ENCODE measurements around the gene TTL.
"Not testable (repeated sequence)": the region's sequence is repeated elsewhere in the genome, so short reads cannot be mapped to it uniquely, and the experiment has no call there.

Gene TTL

DNA sequence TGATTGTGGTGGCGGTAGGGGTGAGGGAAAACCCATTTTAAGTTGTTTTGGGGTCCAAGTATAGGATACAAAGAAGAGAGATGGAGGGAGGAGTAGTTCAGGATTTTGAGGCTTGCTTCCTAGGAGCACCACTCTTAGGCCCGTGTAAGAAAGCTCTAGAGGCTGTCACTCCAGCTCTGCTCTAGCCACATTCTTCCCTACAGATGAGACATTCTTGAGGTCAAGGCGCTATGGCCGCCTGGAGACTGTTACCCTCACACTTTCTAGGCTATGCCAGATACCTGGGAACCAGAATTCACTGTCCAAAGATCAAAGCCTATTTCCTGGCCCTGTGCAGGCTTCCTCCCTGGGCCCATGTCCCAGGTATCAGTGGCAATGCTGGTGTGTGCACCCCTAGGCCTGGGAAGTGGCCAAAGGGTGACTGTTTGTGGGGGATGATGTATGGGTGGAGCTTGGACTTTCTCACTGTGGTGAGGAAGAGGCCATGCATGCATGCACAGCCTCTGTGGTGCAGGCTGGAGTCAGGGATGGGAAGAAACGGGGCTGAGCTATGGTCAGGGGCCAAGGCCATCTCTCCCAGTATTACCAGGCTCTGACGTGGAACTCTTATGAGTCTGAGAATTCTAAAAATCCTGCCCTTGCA is 7.0 kb upstream of the TTL start:
- DNase-seq (ENCODE audit: low spot score): no peak

DNA sequence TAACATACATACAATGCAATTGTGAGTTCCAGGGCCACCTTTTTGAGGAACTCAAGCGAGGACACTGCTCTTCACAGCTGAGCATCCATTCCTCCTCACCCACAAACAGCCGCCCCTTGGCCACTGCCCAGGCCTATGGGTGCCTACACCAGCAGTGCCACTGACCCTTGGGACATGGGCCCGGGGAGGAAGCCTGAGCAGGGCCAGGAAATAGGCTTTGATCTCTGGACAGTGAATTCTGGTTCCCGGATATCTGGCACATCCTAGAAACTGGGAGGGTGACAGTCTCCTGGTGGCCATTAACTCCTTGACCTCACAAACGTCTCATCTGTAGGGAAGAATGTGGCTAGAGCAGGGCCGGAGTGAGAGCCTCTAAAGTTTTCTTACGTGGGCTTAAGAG is 5.5 kb upstream of the TTL start:
- no peak for DNase-seq (ENCODE audit: low spot score)

DNA sequence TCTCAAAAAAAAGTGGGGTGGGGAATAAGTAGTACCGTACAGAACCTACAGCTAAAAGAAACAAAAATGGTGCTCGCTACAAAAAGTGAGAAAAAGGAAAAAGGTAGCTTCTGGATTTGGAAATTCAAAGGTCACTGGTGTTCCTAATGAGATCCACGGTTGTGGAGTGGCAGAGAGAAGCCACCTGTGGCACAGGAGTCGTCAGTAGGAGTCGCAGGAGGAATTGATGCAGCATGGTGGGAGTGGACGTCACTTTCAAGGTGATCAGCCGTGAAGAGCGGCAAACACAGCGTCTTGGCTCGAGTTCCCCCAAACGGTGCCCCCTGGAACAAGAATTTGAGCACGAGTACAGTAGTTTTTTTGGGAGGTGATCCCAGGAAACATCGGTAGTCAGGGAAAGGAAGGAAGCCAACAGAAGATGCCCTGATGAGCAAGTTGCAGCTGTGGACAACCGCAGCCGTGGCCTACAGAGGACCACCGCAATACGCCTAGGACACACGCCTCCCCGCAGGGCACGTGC is 1.4 kb upstream of the TTL start:
- DNase-seq (ENCODE audit: low spot score): no peak

DNA sequence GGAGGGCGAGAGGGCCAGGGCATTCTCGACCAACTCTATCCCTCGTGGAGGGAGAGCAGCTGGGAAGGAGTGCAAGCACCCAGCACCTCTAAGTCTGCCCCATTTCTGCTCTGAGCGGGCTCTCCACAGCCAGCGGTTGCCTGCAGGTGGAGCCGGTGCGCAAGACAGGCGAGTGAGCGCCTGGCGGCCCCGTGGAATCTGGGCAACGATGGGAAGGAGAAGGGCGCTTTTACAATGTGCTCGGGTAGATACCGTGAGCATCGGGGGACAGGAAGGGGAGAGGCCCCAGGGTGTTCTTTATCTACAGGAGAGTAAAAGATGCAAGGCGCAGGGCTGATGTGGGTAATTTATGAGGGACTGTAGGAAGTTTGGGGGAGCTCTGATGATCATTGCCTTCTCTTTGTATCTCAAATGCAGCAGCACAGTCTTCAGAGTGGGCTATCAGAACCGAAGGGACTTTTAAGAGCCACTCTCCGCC is 867 bp upstream of the TTL start:
- DNase-seq (ENCODE audit: low spot score): peak; percentile 89

DNA sequence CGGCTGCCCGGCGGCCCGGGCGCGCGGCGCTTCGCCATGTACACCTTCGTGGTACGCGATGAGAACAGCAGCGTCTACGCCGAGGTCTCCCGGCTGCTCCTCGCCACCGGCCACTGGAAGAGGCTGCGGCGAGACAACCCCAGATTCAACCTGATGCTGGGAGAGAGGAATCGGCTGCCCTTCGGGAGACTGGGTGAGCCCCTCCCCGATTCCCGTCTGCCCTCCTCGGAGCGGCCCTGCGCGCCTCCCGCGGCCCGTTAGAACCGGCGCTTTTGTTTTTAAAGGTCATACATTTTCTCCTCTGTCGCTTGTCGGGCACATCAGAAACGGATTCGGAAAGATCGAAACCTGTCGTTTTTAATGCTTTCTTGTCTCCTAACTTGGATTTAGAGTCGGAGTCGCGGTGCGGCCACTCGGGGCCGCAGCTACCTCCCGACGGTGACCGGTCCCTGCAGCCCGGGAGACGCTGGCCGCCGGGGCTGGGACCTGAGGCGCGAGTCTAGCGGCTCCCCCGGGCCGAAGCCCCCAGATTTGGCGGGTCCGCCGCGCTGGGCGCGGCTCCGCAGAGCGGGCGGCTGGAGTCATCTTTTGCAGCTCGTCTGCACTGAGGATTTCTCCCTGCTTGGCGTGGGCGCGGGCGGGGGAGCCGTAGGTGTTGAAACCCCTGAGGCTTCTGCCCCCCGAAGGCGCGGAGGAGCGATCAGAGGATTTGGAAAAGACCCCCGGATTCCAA is 519 bp downstream of the TTL start:
- peak; percentile 65 for DNase-seq (ENCODE audit: low spot score)

DNA sequence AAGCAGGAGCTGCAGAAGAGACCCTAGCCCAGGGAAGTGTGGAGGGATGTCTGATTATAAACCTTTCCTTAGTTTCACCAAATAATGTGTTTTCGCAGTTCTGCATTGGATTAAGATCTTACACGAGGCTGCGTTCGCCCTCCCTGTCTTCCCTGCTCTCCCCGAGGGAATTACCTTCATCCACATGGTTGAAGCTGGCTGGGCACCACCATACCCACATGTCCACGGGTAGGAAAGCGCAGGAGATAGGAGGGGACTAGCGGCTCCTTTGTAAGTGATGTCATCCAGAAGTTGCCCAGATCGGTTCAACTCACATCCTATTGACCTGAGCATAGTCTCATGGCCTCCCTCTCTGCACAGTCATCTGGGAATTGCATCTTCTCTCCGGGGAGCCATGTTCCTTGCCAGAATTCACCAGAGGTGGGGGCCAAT is 1.1 kb downstream of the TTL start:
- DNase-seq (ENCODE audit: low spot score): peak; percentile 70

DNA sequence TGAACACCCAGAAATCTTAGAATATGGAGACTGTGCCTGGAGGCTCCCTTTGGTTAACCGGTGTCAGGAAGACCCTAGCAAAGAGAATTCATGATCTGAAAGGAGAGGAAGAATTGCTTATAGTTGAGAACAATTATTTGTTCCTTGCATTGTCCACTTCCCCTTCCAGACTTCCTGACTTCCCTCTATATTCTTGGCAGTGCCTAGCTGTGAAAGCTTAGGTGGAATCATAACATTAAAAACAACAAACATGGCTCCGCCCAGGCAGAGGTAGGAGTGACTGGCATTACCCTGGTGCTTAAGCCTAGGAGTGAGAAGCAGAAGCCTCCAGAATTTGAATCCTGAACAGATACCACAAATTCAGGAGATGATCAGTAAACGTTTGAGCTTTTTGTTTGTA is 1.9 kb downstream of the TTL start:
- DNase-seq (ENCODE audit: low spot score): no peak

DNA sequence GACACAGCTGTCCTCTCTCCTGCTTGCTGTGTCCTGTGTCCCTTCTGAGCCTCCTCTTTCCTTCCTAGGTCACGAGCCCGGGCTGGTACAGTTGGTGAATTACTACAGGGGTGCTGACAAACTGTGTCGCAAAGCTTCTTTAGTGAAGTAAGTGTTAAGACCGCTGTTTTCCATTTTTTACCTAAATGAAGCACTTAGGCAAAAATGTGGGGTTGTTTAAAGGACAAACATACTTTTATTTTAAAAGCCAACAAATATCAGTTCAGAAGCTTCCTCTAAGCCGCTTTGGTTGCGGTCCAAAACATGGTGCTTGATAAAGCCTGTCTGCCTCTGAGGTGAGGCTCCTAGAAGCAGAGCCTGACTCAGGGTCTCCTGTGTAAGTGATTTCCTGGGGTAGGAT is 3.9 kb downstream of the TTL start:
- DNase-seq (ENCODE audit: low spot score): no peak

DNA sequence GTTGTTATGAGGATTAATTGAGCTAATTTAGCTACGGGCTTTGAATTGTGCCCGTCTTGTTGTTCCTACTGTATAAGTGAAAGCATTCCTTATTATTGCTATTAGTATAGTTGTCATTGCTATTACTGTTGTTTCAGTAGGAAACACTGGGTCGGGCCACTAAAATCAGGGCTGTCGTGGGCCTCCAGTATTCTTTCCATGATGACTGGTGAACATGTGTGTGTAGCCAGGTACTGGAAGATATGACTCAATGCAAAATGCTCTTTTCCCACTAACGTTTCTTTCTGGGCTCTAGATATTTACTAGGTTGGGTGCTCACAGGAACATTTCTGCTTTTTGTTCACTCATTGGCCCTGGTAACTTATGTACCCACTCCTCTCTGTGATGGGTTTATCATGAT is 4.9 kb downstream of the TTL start:
- DNase-seq (ENCODE audit: low spot score): no peak

DNA sequence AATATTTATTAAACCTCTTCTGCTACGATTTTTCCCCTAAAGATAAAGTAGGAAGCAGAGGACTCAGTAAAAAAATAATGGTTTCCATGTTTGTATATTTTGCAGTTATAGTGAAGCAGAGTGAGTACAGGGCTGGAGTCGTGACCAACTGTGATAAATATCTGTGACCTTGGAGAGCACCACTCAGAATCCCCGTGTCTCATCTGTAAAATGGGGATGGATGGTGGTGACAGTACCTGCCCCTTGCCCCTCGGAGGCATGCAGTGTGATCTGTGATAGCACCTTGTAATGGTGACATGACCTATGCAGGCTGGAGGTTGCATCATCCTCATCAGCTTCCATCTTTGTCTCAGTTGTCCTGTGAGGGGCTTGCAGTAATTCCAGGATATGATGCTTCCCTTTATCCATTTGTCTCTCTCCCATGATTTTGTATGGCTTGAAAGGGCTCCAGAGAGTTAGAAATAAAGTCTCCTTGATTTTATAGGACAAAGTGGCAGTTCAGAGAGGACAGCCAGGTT is 5.5 kb downstream of the TTL start:
- DNase-seq (ENCODE audit: low spot score): no peak

DNA sequence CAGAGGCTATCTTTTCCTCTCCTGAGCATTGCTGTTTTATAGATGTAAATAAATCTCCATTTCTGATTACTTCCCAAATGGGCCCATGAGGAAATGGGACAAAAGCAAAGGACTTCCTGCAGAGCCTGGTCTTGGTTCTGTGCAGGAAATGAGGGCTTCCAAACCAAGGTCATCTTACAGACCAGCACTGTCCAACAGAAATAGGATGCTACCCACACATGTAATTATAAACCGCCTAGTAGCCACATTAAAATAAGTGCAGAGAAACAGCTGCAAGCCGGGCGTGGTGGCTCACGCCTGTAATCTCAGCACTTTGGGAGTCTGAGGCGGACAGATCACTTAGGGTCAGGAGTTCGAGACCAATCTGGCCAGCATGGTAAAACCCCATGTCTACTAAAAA is 6.2 kb downstream of the TTL start:
- DNase-seq (ENCODE audit: low spot score): no peak

DNA sequence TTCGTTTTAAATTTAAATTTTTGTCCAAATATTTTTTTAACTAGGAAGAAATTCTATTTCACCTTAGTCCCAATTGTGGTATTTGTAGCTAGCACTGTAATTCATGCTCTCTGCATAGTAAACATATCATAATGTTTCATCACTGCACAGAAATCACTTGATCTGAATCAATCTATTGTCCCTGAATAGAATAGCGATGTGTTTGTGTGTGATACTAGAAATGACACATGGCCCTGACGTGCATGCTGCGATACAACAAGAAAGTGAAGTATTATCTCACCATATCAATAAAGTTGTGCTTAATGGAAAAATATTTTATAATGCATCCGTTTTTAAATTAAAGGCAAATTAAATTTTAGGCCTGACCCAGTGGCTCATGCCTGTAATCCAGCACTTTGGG is 10.0 kb downstream of the TTL start:
- DNase-seq (ENCODE audit: low spot score): no peak

DNA sequence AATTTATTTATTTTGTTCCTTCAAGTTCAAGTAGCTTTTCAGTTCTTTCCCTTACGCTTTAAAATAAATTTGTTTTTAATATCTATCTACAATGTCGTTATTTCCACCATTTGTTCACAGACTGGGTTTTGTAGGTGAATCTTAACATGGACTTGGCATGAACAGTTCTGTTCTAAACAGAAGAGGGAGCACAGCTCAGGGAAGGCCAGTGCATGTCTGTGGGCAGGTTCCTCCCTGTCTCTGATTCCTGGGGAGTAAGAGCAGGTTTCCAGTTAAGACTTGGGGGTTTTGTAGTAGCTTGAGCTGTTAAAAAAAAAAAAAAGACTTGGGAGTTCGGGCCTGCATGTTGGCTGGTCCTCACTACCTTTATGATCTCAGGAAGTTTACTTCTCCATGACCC is 11.1 kb downstream of the TTL start:
- DNase-seq (ENCODE audit: low spot score): no peak

DNA sequence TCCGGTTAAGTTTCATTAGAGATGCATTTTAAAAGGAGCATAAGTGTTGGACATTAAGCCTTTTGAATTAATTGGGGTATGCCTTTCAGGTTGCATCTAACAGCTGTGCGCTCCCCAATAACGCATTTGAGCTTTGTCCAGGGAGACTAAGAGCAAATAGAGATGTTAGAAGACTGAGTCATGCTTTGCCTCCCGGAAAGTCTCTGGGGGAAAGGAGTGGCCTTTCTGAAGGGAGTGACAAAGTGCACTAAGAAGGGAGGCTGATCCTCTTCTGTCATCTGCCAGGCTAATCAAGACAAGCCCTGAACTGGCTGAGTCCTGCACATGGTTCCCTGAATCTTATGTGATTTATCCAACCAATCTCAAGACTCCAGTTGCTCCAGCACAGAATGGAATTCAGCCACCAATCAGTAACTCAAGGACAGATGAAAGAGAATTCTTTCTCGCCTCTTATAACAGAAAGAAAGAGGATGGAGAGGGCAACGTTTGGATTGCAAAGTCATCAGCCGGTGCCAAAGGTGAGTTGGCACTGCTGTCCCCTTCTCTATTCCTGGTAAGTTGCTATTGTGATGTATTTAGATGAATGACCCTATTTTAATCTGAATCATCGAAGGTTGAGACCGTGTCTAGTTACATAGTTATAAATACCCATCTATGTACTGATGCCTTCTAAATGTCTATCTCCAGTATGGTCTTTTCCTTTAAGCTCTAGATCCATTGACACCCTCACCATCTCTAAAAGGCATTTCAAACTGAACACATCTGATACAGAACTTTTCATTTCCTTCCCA is 12.1 kb downstream of the TTL start:
- DNase-seq (ENCODE audit: low spot score): peak; percentile 79

DNA sequence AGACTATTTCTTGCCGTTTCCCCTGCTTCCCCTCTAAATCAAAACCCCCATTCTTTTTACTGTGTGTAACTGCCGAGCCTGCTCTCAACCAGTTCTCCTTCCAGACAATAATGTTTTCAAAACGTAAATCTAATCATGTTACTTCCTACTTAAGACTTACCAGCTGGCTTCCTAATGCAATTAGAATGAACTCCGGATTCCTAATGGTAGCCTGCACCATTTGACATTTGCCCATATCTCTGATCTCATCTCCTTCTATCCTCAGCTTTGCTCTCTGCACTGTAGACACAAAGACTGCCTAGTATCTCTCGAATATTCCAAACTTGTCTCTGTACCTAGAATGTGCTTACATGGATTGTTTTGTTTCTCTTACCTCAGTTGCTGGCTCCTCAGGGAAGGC is 12.9 kb downstream of the TTL start:
- no peak for DNase-seq (ENCODE audit: low spot score)

DNA sequence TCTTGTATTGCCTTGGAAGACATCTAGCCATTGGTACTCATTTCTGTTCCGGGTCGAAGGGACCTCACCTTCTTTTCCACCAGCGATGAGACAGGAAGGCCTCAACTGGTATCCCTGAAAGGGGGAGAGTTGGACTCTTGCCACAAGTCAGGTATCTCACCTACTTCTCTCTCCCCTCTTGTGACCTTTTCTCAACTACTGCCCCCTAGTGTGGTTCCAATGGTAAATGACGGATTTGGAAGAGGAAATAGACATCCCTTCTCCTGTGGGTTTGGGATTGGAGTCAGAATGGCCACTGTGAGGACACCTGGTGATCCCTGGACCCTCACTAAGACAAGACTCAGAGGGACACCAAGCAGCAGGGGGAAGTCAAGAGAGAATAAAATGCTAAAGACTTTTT is 13.9 kb downstream of the TTL start:
- not testable (repeated sequence) for DNase-seq (ENCODE audit: low spot score)

DNA sequence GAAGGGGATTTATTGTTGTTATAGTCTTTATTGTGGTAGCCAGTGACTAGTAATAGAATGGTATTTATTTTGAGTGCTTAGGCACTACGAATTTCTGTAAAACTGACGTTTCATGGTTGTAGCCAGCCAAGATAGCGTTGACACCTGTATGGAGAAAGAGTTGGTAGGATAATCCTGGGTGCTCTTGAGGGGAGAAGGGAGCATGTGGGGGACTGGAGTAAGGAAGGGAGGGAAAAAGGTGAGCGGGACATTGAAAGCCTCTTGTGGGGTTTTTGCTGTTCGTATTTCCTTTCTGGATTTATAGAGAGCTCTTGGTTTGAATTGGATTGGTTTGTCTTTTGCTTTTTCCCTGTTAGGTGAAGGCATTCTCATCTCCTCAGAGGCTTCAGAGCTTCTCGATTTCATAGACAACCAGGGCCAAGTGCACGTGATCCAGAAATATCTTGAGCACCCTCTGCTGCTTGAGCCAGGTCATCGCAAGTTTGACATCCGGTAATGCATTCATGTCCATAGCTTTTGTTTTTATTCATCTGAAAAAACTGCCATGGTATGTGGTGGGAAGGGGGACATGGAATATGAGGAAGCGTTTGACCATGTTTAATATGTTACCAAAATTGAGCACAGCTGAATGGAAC is 19.0 kb downstream of the TTL start:
- peak; percentile 46 for DNase-seq (ENCODE audit: low spot score)

DNA sequence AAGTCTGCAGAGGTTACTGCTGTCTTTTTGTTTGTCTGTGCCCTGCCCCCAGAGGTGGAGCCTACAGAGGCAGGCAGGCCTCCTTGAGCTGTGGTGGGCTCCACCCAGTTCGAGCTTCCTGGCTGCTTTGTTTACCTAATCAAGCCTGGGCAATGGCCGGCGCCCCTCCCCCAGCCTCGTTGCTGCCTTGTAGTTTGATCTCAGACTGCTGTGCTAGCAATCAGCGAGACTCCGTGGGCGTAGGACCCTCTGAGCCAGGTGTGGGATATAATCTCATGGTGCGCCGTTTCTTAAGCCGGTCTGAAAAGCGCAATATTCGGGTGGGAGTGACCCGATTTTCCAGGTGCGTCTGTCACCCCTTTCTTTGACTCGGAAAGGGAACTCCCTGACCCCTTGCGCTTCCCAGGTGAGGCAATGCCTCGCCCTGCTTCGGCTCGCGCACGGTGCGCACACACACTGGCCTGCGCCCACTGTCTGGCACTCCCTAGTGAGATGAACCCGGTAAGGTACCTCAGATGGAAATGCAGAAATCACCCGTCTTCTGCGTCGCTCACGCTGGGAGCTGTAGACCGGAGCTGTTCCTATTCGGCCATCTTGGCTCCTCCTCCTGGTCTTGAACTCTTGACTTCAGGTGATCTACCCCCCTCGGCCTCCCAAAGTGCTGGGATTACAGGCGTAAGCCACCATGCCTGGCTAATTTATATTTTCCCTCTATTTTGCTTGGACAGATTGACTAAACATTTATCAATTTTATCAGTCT is 27.5 kb downstream of the TTL start:
- not testable (repeated sequence) for DNase-seq (ENCODE audit: low spot score)

DNA sequence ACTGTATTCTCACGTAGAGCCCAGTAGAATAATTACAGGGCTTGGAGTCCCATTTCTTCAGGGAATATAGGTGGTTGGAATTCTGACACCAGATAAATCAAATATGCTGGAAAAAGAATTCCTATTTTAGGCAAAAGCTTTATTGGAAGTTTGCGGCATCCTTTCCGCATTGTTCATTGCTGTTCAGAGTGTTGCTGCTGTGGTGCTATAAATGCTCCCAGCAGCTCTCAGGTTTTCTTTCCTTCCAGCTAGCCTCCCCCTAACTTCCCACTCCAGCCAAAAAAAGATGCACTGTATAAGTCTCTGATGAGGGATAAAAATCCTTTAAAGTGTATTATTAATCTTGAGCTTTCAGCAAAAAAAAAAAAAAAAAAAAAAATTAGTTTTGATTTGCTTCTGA is 34.8 kb downstream of the TTL start:
- no peak for DNase-seq (ENCODE audit: low spot score)

DNA sequence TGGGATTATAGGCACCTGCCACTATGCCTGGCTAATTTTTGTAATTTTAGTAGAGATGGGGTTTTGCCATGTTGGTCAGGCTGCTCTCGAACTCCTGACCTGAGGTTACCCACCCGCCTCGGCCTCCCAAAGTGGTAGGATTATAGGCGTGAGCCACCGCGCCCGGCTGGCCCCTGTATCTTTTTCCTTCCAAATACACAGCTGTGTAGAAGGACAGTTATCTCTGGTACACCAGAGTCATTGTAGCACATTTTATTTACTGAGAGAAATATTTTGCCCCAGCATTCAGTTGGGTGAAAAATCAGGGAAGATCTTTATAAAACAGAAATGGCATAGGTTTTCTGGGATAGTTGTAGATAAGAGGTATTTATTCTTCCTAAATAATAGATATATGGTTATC is 36.9 kb downstream of the TTL start:
- DNase-seq (ENCODE audit: low spot score): no peak

DNA sequence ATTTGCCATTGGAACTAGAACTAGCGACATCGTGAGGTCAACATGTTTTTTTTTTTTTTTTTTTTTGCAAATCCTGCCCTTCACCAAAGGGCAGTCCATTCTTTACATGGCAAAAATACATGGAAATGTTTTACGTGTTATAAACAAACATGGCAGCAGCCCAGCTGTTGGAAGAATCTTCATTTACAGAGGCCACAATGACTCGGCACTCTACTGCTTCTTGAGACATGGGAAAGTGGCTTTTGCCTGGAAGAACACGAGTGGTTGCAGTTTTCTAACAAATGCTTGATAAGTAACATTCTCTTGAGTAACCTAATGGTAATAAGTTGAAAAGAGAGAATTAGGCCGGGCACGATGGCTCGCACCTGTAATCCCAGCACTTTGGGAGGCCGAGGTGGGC is 37.5 kb downstream of the TTL start:
- DNase-seq (ENCODE audit: low spot score): no peak
